ENCODE measurements around the gene RPS10.

DNA sequence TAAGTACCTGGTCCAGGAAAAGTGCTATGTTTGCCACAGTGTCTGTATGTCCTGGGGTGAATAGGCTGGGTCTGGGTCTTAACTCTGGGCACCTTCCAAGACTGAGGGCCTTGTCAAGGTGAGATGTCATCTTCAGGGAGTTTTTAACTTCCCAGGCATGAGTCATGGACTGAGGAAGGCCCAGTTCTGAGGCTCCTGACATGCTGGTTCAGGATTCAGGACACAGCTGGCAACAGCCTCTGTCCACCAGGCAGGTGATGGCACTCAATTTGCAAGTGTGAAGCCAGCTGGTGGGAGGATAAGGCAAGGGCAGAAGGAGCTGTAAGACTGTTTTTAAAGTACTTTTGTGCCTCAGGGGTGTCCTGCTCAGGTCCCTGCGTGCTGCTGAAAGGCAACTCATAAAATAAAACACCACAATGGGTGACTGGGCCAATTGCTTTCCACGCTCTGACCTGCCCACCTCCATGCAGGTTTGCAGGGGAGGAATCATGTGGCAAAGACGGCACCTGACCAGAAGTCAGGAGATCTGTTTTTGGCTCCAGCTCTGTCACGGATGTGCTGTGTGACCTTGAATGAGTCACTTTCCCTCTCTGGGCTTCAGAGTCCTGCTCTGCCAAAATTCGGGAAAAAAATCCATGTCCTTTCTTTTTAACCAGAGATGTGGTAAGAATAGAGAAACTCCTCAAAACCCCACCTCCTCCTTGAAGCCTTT, 35.1 kb upstream of the RPS10 start:
- no peak for TF ChIP-seq ARNTL (CRISPR knock-in tag; IDR thresholded peaks at IDR 0.05; ENCODE audit: borderline replicate concordance, low read depth)
- no peak for TF ChIP-seq OSR1 (CRISPR knock-in tag; IDR thresholded peaks at IDR 0.05)

Data from SK-N-SH treated with all-trans-retinoic acid at 6 μM for 48 hours (cell line).